ENCODE data around the gene FBLN1. TPM values are rescaled to one million over a fixed set of nuclear protein-coding genes. Genes with fewer than 3 reads are reported as not detected.

FBLN1 gene
- total and polyA plus RNA-seq, 2 of the 13 experiments (the other 11 are each of a cell fraction or from before 2014, with no cell fraction given) = 37.3 to 103 TPM

GRCh38 chr22:45483918-45484499 lies 18.7 kb upstream of the FBLN1 start (continued):
- TF ChIP-seq ARID5B (CRISPR knock-in tag; IDR thresholded peaks at IDR 0.05) (peak; percentile 75), RFX3 (CRISPR knock-in tag; IDR thresholded peaks at IDR 0.05) (no peak), IRF2 (CRISPR knock-in tag; IDR thresholded peaks at IDR 0.05) (no peak), ZNF746 (CRISPR knock-in tag; IDR thresholded peaks at IDR 0.05) (peak; percentile 60; the same call in 1 of the 2 replicates), ERF (CRISPR knock-in tag; IDR thresholded peaks at IDR 0.05) (no peak), ZFP36L2 (CRISPR knock-in tag; IDR thresholded peaks at IDR 0.05) (no peak), SALL1 (CRISPR knock-in tag; IDR thresholded peaks at IDR 0.05) (peak; percentile 79), ZNF614 (CRISPR knock-in tag; IDR thresholded peaks at IDR 0.05; ENCODE audit: borderline replicate concordance) (peak; percentile 50; the same call in 1 of the 2 replicates), CREB1 (IDR thresholded peaks at IDR 0.05) (no peak), CREB1 (CRISPR knock-in tag; IDR thresholded peaks at IDR 0.05) (peak; percentile 57; the same call in 1 of the 2 replicates), PHF8 (CRISPR knock-in tag; IDR thresholded peaks at IDR 0.05) (no peak), HNF4A (CRISPR knock-in tag; IDR thresholded peaks at IDR 0.05) (peak; percentile 91), NR2C2 (CRISPR knock-in tag; IDR thresholded peaks at IDR 0.05; ENCODE audit: borderline replicate concordance) (peak; percentile 65), NFE2 (CRISPR knock-in tag; IDR thresholded peaks at IDR 0.05) (no peak), GATAD2A (CRISPR knock-in tag; IDR thresholded peaks at IDR 0.05) (peak; percentile 77), JDP2 (CRISPR knock-in tag; IDR thresholded peaks at IDR 0.05; ENCODE audit: borderline replicate concordance) (no peak)
- TF ChIP-seq, protein P1, sequence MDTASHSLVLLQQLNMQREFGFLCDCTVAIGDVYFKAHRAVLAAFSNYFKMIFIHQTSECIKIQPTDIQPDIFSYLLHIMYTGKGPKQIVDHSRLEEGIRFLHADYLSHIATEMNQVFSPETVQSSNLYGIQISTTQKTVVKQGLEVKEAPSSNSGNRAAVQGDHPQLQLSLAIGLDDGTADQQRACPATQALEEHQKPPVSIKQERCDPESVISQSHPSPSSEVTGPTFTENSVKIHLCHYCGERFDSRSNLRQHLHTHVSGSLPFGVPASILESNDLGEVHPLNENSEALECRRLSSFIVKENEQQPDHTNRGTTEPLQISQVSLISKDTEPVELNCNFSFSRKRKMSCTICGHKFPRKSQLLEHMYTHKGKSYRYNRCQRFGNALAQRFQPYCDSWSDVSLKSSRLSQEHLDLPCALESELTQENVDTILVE (CRISPR knock-in tag; IDR thresholded peaks at IDR 0.05) = 0 out of 2 replicates have a peak, but pooled peaks have one; percentile 64
- TF ChIP-seq, protein P2, sequence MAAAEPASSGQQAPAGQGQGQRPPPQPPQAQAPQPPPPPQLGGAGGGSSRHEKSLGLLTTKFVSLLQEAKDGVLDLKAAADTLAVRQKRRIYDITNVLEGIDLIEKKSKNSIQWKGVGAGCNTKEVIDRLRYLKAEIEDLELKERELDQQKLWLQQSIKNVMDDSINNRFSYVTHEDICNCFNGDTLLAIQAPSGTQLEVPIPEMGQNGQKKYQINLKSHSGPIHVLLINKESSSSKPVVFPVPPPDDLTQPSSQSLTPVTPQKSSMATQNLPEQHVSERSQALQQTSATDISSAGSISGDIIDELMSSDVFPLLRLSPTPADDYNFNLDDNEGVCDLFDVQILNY (CRISPR knock-in tag; conservative IDR thresholded peaks at IDR 0.05) = no peak
- TF ChIP-seq, protein P3, sequence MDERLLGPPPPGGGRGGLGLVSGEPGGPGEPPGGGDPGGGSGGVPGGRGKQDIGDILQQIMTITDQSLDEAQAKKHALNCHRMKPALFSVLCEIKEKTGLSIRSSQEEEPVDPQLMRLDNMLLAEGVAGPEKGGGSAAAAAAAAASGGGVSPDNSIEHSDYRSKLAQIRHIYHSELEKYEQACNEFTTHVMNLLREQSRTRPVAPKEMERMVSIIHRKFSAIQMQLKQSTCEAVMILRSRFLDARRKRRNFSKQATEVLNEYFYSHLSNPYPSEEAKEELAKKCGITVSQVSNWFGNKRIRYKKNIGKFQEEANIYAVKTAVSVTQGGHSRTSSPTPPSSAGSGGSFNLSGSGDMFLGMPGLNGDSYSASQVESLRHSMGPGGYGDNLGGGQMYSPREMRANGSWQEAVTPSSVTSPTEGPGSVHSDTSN (CRISPR knock-in tag; IDR thresholded peaks at IDR 0.05) = no peak
- TF ChIP-seq, protein P4, sequence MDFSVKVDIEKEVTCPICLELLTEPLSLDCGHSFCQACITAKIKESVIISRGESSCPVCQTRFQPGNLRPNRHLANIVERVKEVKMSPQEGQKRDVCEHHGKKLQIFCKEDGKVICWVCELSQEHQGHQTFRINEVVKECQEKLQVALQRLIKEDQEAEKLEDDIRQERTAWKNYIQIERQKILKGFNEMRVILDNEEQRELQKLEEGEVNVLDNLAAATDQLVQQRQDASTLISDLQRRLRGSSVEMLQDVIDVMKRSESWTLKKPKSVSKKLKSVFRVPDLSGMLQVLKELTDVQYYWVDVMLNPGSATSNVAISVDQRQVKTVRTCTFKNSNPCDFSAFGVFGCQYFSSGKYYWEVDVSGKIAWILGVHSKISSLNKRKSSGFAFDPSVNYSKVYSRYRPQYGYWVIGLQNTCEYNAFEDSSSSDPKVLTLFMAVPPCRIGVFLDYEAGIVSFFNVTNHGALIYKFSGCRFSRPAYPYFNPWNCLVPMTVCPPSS (IDR thresholded peaks at IDR 0.05) = no peak
- TF ChIP-seq, protein P5, sequence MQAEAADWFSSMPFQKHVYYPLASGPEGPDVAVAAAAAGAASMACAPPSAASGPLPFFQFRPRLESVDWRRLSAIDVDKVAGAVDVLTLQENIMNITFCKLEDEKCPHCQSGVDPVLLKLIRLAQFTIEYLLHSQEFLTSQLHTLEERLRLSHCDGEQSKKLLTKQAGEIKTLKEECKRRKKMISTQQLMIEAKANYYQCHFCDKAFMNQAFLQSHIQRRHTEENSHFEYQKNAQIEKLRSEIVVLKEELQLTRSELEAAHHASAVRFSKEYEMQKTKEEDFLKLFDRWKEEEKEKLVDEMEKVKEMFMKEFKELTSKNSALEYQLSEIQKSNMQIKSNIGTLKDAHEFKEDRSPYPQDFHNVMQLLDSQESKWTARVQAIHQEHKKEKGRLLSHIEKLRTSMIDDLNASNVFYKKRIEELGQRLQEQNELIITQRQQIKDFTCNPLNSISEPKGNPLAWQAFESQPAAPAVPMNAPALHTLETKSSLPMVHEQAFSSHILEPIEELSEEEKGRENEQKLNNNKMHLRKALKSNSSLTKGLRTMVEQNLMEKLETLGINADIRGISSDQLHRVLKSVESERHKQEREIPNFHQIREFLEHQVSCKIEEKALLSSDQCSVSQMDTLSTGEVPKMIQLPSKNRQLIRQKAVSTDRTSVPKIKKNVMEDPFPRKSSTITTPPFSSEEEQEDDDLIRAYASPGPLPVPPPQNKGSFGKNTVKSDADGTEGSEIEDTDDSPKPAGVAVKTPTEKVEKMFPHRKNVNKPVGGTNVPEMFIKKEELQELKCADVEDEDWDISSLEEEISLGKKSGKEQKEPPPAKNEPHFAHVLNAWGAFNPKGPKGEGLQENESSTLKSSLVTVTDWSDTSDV (CRISPR knock-in tag; IDR thresholded peaks at IDR 0.05) = no peak

All from HepG2 (cell line).